Stimulated activated CD8-positive, alpha-beta memory T cell treated with anti-CD3 and anti-CD28 coated beads, Interleukin-12 subunit alpha, Interleukin-12 subunit beta, amount 100 ng/mL, for 24 hours (primary cell): ENCODE data around the gene MALRD1.

Source experiments
- DNase-seq: peaks from one replicate; pipeline ENCODE4 v3.0.0-alpha.2; 2020; ENCODE audit errors: extremely low read depth

Gene MALRD1

DNA sequence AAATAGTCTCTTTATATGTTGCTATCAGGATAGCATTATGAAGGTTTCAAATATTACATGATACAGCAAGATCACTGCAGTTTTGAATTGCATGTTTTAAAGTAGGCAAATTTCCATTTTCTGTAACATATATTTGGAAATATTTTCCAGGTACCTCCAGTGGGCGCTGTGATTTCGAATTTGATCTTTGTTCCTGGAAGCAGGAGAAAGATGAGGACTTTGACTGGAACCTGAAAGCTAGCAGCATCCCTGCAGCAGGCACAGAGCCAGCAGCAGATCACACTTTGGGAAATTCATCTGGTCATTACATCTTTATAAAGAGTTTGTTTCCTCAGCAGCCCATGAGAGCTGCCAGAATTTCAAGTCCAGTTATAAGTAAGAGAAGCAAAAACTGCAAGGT lies 299.0 kb downstream of the MALRD1 start:
- DNase-seq: no peak

- no peak for DNase-seq
These were observed 318.6 kb downstream of the MALRD1 start for GRCh38 chr10:19367176-19367575.

GRCh38 chr10:19373988-19374387 lies 325.4 kb downstream of the MALRD1 start:
- DNase-seq: no peak

DNA sequence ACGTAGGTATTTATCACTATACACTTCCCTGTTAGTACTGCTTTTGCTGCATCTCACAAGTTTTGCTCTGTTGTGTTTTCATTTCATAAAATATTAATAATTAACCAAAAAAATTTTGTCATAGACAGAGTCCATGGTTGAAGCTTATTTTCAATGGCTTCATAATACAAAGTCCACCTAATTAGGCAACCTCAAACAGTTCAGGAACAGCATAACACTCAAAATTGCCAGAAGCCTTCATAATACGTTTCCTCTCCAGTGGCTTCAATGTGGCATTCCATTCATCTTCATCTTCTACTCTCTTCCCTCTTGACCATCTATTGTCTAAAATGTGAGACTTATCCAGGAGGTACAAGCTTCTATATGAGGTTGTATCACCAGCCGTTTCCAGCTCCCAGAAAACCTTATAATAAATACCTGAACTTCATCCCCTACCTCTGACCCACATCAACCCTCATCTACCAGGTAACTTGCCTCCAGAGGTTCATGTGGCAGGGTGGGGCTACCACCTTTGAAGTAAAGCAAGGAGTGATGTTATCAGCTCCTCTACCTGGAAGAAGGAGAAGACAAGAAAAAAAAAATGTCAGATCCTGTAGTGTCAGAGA lies 337.3 kb downstream of the MALRD1 start:
- no peak for DNase-seq

DNA sequence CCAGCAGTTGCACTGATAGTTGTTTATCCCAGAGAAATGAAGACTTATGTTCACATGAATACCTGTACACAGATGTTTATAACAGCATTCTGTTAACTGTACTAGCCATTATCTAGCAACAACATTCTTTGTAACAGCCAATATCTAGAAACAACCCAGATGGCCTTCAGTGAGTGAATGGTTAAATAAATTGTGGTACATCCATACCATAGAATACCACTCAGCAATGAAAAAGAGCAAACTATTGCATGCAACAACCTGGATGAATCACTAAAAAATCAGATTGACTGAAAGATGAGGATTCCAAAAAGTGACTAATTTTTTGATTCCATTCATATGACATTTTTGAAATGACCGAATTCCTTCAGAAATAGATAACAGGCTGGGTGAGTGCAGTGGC lies 360.3 kb downstream of the MALRD1 start:
- no peak for DNase-seq

- DNase-seq: no peak
These were observed 362.5 kb downstream of the MALRD1 start for GRCh38 chr10:19411119-19411518.

GRCh38 chr10:19412531-19412930 lies 363.9 kb downstream of the MALRD1 start:
- DNase-seq: no peak

DNA sequence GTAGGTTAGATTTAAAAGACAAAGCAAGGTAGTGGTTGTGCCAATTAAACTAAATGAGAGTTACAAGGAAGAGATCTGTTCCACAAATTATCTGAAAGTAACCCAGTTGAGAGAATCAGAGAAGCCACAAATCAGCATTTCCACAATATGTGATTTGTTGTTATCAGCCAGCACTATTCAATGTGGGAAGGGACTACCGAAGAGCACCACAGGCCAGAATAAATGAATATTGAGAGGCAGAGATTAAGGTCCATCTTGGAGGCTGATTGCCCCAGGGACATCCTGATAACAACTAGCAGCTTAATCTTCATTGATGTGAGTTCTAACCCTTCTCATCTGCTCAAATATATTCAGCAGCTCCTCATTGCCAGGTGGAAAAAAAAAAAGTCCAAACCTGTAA lies 367.6 kb downstream of the MALRD1 start:
- DNase-seq: no peak

DNA sequence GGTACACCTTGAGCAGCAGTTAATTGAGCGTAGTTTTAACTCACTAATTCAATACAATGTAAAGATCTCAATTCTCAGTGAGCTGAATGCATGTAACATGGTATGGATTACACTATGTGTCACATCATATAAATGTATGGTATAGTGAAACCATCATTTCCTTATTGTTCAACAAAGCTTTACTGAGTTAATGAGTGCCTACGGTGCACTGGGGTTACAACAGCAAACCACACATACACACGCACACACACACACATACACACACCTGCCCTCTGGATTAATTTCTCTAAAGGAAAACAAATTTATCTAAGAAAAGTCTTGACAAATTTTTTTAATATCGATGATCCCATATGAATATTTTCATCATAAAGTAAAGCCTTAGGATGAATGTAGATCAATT lies 369.1 kb downstream of the MALRD1 start:
- no peak for DNase-seq

DNA sequence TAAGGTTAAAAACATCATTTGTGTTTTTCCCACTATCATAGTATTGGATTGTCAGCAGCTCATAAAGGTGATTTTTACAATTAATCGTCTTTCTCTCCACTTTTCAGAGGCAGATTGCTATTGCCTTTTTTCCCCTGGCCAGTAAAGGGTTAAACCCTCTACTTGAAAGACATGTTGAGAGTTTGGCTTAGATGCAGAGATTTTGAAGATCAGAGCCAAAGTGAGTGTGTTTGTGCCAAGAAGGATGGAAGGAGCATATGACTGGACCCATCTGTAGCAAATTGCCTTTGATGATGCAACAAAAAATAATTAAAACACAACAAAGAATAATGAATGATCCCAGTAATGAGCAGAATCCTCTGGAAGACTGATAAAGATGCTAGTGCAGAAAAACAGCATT lies 373.1 kb downstream of the MALRD1 start:
- no peak for DNase-seq

DNA sequence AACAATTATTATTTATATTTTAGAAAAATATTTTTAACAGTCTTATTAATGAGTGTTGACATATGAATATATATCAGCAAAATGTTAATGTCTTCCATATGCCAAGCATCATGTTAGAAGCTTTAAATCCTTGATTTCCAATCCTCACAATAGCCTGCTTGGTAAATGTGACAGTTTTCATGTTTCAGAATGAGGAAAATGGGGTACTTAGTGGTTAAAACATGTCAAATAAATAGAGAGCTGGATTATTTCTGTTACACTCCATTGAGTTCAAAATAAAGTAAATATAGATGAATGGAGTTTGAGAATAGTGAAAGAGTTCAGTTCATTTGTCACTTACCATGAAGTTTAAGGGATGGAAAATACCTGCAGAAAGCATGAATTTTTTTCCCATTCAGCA lies 377.4 kb downstream of the MALRD1 start:
- DNase-seq: no peak

DNA sequence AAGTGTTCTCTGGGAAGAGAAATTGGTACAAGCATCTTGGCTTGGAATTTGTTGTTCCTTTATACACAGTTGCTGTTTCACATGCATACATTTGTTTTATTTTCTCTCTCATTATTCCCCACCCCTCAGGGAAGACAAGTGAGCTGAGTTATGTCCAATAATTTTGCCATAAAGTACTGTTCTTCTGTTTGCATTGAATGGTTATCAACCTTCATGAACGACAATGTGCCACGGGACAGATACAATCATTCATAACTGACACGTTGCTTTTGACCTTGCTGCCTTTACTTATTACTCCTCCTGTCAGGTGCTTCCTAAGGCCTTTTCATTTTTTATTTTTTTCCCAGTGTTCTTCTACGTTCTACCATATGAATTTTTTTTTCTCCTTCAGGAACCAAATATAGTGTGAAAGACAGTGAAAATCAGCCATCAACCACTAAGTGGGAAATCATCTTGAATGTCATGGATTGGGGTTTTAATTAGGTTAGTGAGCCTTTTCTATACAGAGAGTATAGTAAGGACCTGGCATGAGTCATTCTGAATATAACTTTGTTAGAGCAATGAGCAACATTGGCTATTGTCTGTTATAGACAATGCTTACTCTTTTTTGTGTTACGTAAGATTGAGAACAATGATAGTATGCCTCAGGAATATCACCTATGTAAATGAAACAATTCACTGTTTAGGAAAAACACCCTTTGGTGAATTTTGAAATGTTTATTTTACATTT lies 383.2 kb downstream of the MALRD1 start:
- DNase-seq: no peak

DNA sequence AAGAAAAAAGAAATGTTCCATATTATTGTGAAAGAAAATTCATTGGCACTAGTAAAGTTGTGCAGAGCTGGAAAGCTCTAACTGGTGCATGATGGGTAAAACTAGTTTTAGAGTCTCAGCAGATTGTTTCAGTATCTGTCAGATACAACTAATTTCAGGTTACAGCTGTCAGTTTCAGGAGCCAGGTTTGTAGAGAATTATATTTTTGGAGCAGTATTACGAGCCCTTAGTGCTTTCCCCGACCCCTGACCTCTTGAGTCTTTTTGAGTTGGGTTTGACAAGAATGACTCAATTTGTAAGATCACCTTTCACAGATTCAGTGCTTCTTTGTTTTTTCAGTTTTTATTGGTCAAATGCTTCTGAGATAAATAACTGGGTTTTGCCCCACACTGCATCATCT lies 401.3 kb downstream of the MALRD1 start:
- no peak for DNase-seq

DNA sequence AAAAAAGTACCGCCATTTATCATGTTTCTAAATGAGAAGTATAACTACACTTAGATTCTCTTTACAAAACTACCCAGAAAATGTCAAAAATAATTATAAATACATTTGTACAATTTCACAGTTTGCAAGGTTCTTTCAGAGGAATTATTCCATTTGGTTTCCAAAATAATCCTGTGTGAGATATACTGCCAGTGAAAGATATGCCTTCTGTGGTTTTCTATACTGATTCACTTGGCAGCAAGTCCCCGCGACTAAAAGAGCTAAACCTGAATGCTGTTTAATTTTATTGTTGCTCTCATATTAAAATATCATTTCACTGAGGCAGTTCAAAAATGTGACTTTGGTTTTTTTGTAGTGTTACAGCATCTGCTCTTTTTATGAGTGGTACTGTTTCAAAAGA lies 402.8 kb downstream of the MALRD1 start:
- DNase-seq: no peak

- DNase-seq: no peak
These were observed 403.3 kb downstream of the MALRD1 start for GRCh38 chr10:19451937-19452336.

DNA sequence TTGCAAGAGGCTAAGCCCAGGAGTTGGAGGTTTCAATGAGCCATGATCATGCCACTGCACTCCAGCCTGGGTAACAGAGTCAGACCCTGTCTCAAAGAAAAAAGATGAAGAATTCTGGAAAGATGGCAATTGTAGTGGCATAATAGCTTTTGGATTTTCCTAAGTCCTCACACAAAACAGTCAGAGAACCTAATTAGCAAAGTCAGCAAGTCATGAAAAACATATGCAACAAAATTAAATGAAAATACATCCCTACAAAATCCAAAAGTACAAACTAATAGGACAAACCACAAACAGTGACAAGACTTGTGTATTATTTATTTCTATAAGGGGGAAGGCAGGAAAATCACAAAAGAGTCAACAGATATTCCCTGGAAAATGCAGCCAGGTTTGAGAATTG lies 405.4 kb downstream of the MALRD1 start:
- DNase-seq: no peak

DNA sequence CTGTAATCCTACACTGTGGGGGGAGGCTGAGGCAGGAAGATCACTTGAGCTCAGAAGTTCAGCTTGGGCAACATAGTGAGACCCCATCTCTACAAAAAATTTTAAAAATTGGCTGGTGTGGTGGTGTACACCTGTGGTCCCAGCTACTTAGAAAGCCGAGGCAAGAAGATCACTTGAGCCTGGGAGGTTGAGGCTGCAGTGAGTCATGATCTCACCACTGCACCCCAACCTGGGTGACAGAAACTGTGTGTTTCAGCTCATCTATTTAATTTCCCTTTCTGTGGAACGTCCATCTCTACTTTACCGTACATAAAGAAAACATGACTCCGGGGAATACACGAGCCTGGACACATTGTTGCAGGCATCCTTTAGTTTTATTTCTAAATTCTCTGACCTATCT lies 413.0 kb downstream of the MALRD1 start:
- no peak for DNase-seq

DNA sequence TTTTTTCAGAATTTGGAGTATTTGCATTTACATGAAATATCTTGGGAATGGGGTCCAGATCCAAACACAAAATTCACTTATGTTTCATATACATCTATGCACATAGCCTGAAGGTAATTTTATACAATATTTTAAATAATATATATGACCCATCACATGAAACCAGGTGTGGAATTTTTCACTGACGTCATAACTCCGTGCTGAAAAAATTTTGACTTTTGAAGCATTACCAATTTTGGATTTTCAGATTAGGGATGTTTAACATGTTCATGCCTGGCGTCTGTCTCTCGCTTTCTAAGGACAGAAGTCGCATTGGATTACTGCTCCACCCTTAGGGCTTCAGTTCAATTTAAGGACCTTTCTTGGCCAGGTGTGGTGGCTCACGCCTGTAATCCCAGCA lies 418.1 kb downstream of the MALRD1 start:
- DNase-seq: no peak

DNA sequence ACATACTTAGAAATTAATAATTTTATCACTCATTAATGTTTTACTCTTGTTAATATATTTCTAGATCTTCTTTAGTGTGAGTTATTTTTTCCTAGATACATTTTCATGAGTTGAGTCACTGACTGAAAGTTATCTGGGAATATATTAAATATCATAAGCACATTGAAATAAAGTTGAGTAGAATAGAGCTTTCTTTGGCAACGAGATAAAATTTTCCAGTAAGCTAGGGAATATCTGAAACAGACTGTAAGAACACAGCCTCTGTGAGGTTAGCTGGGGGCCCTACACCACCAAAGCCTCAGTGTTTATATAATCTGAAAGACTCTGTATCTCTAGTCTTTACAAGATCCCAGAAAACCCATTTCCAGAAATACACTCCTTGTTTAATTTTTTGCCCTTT lies 419.8 kb downstream of the MALRD1 start:
- DNase-seq: no peak

GRCh38 chr10:19469521-19469920 lies 420.9 kb downstream of the MALRD1 start:
- no peak for DNase-seq

DNA sequence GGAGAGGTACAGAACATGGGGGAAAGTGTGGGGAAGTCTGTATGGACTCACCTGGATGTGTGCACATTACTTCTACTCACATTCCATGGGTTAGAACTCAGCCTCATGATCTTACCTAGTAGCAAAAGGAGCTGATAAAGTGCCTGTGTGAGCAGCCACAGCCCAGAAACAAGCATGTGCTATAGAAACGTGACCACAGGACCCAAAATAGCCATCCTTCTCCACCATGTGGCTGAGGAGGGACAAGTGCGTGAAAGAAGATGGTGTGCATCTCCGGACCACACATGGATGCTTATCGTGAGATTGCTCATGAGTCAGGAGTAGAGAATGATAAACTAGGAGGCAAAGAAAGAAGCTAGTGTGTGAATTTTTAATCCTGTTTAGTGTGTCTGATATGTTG lies 431.3 kb downstream of the MALRD1 start:
- no peak for DNase-seq

DNA sequence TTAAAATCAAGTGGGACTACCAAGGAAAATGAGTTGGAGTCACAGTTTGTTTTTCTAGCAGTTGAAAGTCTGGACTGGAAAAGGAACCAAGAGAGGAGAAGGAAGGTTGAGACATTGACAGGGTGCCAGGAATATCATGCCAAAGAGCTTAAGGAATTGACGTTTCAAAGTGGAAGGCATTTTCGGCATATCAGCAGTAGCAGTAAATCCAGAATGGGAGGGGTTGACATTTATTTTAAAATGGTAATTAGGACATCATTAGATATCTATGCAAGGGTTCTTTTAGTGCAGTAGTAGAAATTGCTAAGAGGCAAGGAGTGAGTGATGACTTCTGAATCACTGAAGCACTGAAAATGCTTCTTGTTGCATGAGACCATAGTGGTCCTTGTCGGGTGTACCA lies 431.8 kb downstream of the MALRD1 start:
- DNase-seq: no peak

- DNase-seq: no peak
These were observed 434.8 kb downstream of the MALRD1 start for GRCh38 chr10:19483421-19483820.
